Activated T-cell treated with anti-CD3 and anti-CD28 coated beads, Interleukin-2, amount 50 U/mL, for 4 hours (primary cell): ENCODE measurements around the gene OLFML2B. TPM values are rescaled to one million over a fixed set of nuclear protein-coding genes. Genes with fewer than 3 reads are reported as not detected.
"Not testable (repeated sequence)": the region's sequence is repeated elsewhere in the genome, so short reads cannot be mapped to it uniquely, and the experiment has no call there.

ENCODE experiments used
- ATAC-seq, 2 donors: fragments of 200-7000 bp; cut with Tn5 transposase; one replicate each; pipeline ENCODE4 v1.10.0; 2021
- DNase-seq: peaks from one replicate; pipeline ENCODE4 v3.0.0-alpha.2; 2020
- H3K27me3 Mint-ChIP-seq: one replicate; pipeline ENCODE4 v1.8.0; 2021; ENCODE audit warnings: low read depth, mixed read lengths
- H3K36me3 Mint-ChIP-seq: one replicate; pipeline ENCODE4 v1.8.0; 2022; ENCODE audit warnings: mixed read lengths; ENCODE audit not compliant: insufficient read depth
- H3K4me1 Mint-ChIP-seq: one replicate; pipeline ENCODE4 v1.8.0; 2021; ENCODE audit warnings: low read depth, mixed read lengths
- H3K4me3 Mint-ChIP-seq: one replicate; pipeline ENCODE4 v1.8.0; 2021; ENCODE audit warnings: mild to moderate bottlenecking, moderate library complexity, mixed read lengths
- H3K9me3 Mint-ChIP-seq: one replicate; pipeline ENCODE4 v1.8.0; 2021; ENCODE audit warnings: mixed read lengths
- total RNA-seq, 3 donors: library from RNA; stranded (reverse); gene quantifications; one replicate each; pipeline ENCODE4 v1.2.1, GENCODE V29; 2021

Gene OLFML2B
- total RNA-seq, 3 donors from 2014 or later: 1.3 to 2.0 (median 1.5) TPM

- H3K4me3 Mint-ChIP-seq: no peak overlapping the region
- H3K4me1 Mint-ChIP-seq: no peaks in the 10 kb centered on the region
- no peaks in the 10 kb centered on the region for H3K36me3 Mint-ChIP-seq
- DNase-seq: no peak
- H3K9me3 Mint-ChIP-seq: no peaks in the 10 kb centered on the region
- ATAC-seq: no peak
- H3K27me3 Mint-ChIP-seq: peaks cover 3% of the 10 kb centered on the region
These were observed 31.4 kb upstream of the OLFML2B start for GRCh38 chr1:162055062-162055461.

DNA sequence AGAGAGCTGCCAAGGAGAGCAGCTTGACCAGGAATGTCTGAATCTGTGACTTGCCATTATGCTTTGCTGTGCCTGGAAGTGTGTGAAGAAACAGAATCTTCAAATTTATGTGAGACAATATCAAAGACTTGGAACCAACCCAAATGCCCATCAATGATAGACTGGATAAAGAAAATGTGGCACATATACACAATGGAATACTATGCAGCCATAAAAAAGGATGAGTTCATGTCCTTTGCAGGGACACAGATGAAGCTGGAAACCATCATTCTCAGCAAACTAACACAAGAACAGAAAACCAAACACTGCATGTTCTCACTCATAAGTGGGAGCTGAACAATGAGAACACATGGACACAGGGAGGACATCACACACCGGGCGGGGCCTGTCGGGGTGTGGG is 30.3 kb upstream of the OLFML2B start:
- not testable (repeated sequence) for H3K27me3 Mint-ChIP-seq, H3K9me3 Mint-ChIP-seq, H3K36me3 Mint-ChIP-seq, DNase-seq, H3K4me3 Mint-ChIP-seq, ATAC-seq, H3K4me1 Mint-ChIP-seq

DNA sequence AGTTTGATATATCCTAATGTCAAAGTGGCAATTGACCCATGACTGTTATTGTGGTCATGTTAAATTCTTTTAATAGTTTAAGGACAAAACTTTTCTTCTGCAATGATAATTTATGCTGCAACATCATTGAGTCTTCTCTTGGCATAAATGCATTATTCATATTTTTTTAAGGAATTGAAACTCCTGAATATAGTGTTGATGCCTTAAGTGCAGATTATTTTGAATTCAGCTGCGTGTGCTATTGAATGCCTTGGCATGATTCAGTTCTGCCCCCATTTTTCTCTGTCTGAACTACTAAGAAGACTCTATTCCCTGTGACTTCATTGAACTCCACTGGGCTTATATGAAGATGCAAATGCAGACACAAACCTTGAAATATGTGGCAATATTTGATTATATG is 23.3 kb upstream of the OLFML2B start:
- Mint-ChIP-seq H3K27me3 (peaks cover 4% of the 10 kb centered on the region), H3K9me3 (peaks cover 3% of the 10 kb centered on the region), H3K36me3 (no peaks in the 10 kb centered on the region), H3K4me3 (no peak overlapping the region), H3K4me1 (no peaks in the 10 kb centered on the region)
- ATAC-seq: no peak
- no peak for DNase-seq

GRCh38 chr1:162042361-162042760 is 18.7 kb upstream of the OLFML2B start:
- no peak for DNase-seq
- H3K36me3 Mint-ChIP-seq: no peaks in the 10 kb centered on the region
- H3K4me1 Mint-ChIP-seq: no peaks in the 10 kb centered on the region
- H3K4me3 Mint-ChIP-seq: no peak overlapping the region
- no peak for ATAC-seq
- H3K27me3 Mint-ChIP-seq: peaks cover 7% of the 10 kb centered on the region
- H3K9me3 Mint-ChIP-seq: peaks cover 4% of the 10 kb centered on the region

GRCh38 chr1:162040657-162041056 is 17.0 kb upstream of the OLFML2B start:
- Mint-ChIP-seq H3K4me1 (no peaks in the 10 kb centered on the region), H3K27me3 (peaks cover 7% of the 10 kb centered on the region), H3K4me3 (no peak overlapping the region), H3K9me3 (peaks cover 4% of the 10 kb centered on the region), H3K36me3 (no peaks in the 10 kb centered on the region)
- no peak for ATAC-seq
- DNase-seq: no peak

- H3K27me3 Mint-ChIP-seq: peaks cover 7% of the 10 kb centered on the region
- no peak for ATAC-seq
- no peak for DNase-seq
- peaks cover 2% of the 10 kb centered on the region for H3K4me1 Mint-ChIP-seq
- H3K36me3 Mint-ChIP-seq: no peaks in the 10 kb centered on the region
- H3K4me3 Mint-ChIP-seq: no peak overlapping the region
- peaks cover 4% of the 10 kb centered on the region for H3K9me3 Mint-ChIP-seq
These were observed 16.3 kb upstream of the OLFML2B start for GRCh38 chr1:162040001-162040400.

DNA sequence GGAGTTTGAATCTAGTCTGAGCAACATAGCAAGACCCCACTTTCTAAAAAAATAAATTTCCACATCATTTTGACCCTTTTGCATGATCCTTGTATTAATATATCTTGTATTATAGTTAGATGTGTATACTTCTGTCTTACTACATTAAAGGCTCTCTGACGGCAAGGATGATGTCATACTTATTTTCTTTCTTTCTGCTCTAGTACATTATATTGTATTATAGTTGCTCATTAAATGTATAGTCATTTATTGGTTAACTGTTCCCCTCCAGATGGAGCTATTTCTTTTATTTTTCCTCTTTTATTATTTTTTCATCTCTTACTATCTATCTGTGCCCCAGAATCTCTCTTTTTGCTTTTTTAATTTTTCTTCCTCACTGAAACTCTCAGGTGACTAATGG is 15.0 kb upstream of the OLFML2B start:
- H3K27me3 Mint-ChIP-seq: peaks cover 5% of the 10 kb centered on the region
- H3K9me3 Mint-ChIP-seq: peaks cover 4% of the 10 kb centered on the region
- peaks cover 2% of the 10 kb centered on the region for H3K4me1 Mint-ChIP-seq
- no peak for ATAC-seq
- no peaks in the 10 kb centered on the region for H3K36me3 Mint-ChIP-seq
- H3K4me3 Mint-ChIP-seq: no peak overlapping the region
- no peak for DNase-seq

GRCh38 chr1:162036163-162036562 is 12.5 kb upstream of the OLFML2B start:
- H3K4me3 Mint-ChIP-seq: no peak overlapping the region
- no peaks in the 10 kb centered on the region for H3K9me3 Mint-ChIP-seq
- no peaks in the 10 kb centered on the region for H3K36me3 Mint-ChIP-seq
- DNase-seq (no peak), ATAC-seq (no peak)
- H3K27me3 Mint-ChIP-seq: peaks cover 3% of the 10 kb centered on the region
- peaks cover 2% of the 10 kb centered on the region for H3K4me1 Mint-ChIP-seq

DNA sequence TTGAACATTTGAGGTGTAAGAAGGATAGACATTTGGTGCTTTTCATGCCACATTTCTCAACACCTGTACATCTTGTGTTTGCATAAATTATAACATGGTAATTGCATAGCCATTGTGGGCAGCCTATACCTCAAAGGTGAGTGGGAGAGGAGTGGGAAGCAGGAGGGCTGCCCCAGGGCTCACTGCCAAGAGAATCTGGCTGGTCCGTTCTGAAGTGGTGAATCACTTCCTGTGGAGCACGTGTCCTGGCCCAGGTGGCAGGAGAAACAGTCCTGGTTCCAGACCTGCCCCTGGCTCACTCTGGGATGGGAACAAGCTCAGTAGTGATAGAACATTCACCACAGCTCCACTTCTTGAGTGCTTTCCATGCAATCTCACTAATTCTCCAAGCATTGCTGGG is 11.6 kb upstream of the OLFML2B start:
- DNase-seq (no peak), ATAC-seq (peak in 1 of 2 donors; percentile 22)
- peaks cover 3% of the 10 kb centered on the region for H3K27me3 Mint-ChIP-seq
- no peaks in the 10 kb centered on the region for H3K9me3 Mint-ChIP-seq
- no peak overlapping the region for H3K4me3 Mint-ChIP-seq
- H3K36me3 Mint-ChIP-seq: no peaks in the 10 kb centered on the region
- H3K4me1 Mint-ChIP-seq: peaks cover 2% of the 10 kb centered on the region

GRCh38 chr1:162033428-162033827 is 9.8 kb upstream of the OLFML2B start:
- no peak overlapping the region for H3K4me3 Mint-ChIP-seq
- no peaks in the 10 kb centered on the region for H3K27me3 Mint-ChIP-seq
- H3K36me3 Mint-ChIP-seq: no peaks in the 10 kb centered on the region

DNA sequence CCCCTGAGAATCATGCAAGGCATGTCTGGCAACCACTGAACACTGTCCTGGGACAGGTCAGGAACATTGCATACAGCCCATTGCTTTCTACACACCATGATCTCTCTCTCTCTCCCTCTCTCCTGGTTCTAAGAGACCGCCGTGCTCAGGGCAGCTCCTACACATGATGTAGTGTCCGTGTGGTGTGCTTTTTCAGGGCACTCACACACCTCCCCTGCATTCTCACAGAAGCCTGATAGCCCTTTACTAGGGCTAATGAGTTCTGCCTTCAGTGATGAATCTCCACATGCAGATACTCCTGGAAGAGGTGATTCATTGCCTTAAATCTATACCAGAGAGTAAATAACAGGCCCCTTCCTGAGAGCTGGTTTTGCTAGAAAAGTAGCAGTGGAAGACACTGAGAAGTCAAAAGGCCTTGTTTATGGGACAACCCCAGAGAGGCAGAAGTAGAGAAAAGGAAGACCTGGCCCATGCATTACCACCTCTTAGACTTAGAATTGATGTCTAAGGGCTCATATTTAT is 7.2 kb upstream of the OLFML2B start:
- peaks cover 14% of the 10 kb centered on the region for H3K27me3 Mint-ChIP-seq
- ATAC-seq: peak in 1 of 2 donors; percentile 18
- no peak for DNase-seq
- H3K9me3 Mint-ChIP-seq: no peaks in the 10 kb centered on the region
- H3K36me3 Mint-ChIP-seq: no peaks in the 10 kb centered on the region
- peaks cover 2% of the 10 kb centered on the region for H3K4me1 Mint-ChIP-seq
- no peak overlapping the region for H3K4me3 Mint-ChIP-seq

More at GRCh38 chr1:162033428-162033827, 9.8 kb upstream of the OLFML2B start:
- DNase-seq (no peak), ATAC-seq (no peak)
- no peaks in the 10 kb centered on the region for H3K9me3 Mint-ChIP-seq
- H3K4me1 Mint-ChIP-seq: peaks cover 2% of the 10 kb centered on the region

DNA sequence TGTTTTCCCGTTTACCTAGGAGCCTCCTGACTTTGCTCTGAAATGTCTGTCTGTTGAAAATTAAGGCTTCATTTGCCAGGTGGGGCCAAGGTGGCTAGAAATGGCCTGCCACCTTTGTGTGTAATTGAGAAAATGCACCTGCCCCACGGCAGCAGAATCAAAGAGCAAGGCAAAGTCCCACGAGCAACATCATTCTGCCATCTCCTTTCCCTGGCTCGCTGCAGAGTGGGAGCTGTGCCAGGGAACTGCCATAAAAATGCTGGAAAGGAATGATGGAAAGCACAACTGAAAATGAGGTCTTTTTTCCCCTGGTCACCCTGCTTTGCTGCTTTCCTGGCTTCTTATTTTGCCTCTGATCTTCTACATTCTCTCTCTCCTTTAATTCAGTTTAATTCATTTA is 5.5 kb upstream of the OLFML2B start:
- DNase-seq: no peak
- Mint-ChIP-seq H3K4me3 (no peak overlapping the region), H3K27me3 (peaks cover 26% of the 10 kb centered on the region), H3K36me3 (no peaks in the 10 kb centered on the region), H3K4me1 (peaks cover 1% of the 10 kb centered on the region), H3K9me3 (no peaks in the 10 kb centered on the region)
- ATAC-seq: no peak

DNA sequence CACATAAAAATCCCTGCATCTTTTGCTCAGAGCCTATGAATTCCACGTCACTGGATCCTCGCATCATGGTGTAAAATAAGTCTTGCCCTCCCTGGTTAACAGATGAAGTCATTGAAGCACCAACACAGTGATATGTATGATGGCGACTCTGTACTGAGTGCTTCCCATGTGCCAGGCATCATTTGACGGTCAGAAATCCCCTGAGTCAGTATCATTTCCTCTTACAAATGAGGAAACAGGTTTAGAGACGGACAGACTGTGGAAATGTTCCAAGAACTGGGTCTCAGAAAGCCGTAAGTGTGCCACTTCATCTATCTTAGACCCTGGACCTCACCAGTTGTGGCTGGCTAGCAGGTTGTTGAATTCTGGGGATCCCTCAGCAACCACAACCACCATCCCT is 5.1 kb upstream of the OLFML2B start:
- peaks cover 28% of the 10 kb centered on the region for H3K27me3 Mint-ChIP-seq
- H3K4me1 Mint-ChIP-seq: peaks cover 4% of the 10 kb centered on the region
- H3K9me3 Mint-ChIP-seq: no peaks in the 10 kb centered on the region
- no peak for ATAC-seq
- H3K4me3 Mint-ChIP-seq: no peak overlapping the region
- H3K36me3 Mint-ChIP-seq: no peaks in the 10 kb centered on the region
- DNase-seq: no peak

GRCh38 chr1:162026881-162027280 is 3.2 kb upstream of the OLFML2B start:
- DNase-seq (no peak), ATAC-seq (no peak)
- H3K9me3 Mint-ChIP-seq: no peaks in the 10 kb centered on the region
- peaks cover 9% of the 10 kb centered on the region for H3K4me1 Mint-ChIP-seq
- no peaks in the 10 kb centered on the region for H3K36me3 Mint-ChIP-seq
- no peak overlapping the region for H3K4me3 Mint-ChIP-seq
- peaks cover 36% of the 10 kb centered on the region for H3K27me3 Mint-ChIP-seq

DNA sequence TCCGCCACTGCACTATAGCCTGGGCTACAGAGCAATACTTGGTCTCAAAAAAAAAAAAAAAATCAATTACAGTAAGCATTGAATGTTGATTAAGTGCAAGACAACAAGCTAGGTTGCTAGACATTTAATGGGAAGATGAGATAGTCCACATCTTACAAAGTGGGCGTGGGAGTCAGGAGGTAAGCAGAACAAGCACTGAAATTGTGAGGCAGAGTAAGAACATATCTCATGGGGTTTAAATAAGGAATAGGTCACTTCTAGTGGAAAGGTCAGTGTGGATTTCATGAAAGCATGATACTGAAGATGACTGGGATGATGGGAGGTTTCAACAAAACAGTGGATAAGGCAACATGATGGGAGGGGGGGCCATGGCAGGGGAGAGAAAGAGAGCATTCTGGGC is 1.9 kb upstream of the OLFML2B start:
- ATAC-seq (no peak), DNase-seq (no peak)
- Mint-ChIP-seq H3K9me3 (no peaks in the 10 kb centered on the region), H3K4me1 (peaks cover 9% of the 10 kb centered on the region), H3K27me3 (peaks cover 36% of the 10 kb centered on the region), H3K36me3 (no peaks in the 10 kb centered on the region), H3K4me3 (no peak overlapping the region)

DNA sequence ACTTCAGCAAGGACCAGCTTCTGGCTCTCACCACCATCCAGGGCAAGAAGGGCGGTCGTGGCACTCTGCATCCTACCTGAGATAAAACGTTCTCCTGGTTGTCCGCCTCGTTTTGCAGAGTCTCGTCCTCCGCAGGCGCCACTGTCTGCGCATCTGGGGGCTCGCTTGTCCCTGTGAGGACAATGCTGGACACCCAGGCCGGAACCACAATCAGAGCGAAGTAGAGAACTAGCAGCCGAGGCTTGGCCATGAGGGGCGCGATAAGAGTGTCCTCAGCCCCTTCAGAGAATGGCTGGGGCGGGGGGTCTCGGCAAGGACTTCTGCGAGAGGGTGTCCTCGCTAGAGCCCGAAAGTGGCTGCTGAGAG is 505 bp downstream of the OLFML2B start:
- peaks cover 36% of the 10 kb centered on the region for H3K27me3 Mint-ChIP-seq
- peaks cover 9% of the 10 kb centered on the region for H3K4me1 Mint-ChIP-seq
- H3K9me3 Mint-ChIP-seq: no peaks in the 10 kb centered on the region
- peak overlapping the region; percentile 85 for H3K4me3 Mint-ChIP-seq
- H3K36me3 Mint-ChIP-seq: no peaks in the 10 kb centered on the region
- ATAC-seq (no peak), DNase-seq (no peak)
